ENCODE results near the gene RHBDL1.

DNA sequence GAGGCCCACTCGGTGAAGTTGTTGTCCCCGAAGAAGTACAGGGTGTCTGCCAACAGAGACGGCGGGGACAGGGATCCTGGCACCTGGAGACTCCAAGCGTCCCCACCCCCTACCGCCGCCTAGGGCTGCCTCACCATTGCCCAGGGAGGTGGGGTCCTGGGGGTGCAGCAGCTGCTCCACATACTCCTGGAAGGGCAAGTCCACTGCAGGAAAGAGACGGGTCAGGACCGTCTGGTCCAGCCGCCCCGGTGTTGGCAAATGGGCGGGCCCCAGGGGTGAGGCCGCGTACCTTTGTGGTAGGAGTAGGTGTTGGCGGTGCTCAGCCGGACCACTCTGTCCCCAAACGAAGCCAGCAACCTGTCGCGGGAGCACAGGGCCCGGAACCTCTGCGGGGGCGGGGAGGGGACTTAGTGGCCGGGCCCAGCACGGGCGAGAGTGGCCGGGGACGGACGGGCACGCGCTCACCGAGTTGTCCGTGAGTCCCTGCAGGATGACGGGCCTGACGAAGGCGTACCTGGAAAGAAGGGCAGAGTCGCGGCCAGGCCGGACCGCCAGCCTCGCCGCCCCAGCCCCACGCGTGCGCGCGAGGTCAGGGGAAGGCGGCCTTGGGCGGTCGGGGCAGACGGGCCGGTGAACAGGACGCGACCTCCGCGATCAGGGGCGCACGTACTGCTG lies 8.1 kb downstream of the RHBDL1 start:
- no peak for TF ChIP-seq POLR2A (IDR thresholded peaks at IDR 0.05)
- TF ChIP-seq, protein P1, sequence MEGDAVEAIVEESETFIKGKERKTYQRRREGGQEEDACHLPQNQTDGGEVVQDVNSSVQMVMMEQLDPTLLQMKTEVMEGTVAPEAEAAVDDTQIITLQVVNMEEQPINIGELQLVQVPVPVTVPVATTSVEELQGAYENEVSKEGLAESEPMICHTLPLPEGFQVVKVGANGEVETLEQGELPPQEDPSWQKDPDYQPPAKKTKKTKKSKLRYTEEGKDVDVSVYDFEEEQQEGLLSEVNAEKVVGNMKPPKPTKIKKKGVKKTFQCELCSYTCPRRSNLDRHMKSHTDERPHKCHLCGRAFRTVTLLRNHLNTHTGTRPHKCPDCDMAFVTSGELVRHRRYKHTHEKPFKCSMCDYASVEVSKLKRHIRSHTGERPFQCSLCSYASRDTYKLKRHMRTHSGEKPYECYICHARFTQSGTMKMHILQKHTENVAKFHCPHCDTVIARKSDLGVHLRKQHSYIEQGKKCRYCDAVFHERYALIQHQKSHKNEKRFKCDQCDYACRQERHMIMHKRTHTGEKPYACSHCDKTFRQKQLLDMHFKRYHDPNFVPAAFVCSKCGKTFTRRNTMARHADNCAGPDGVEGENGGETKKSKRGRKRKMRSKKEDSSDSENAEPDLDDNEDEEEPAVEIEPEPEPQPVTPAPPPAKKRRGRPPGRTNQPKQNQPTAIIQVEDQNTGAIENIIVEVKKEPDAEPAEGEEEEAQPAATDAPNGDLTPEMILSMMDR (IDR thresholded peaks at IDR 0.05), result no peak
- TF ChIP-seq POLR2AphosphoS5 (IDR thresholded peaks at IDR 0.05), result no peak
